ENCODE results near the gene STXBP5L.

The STXBP5L gene

GRCh38 chr3:120875507-120875906, 32.5 kb upstream of the STXBP5L start:
- H3K79me2 ChIP-seq (ENCODE audit: insufficient read depth, low read length) = no peaks in the 10 kb centered on the region
- no peaks in the 10 kb centered on the region for H3K9me2 ChIP-seq (replicated peaks; ENCODE audit: low read depth, low read length)
- no peak overlapping the region for H3K9ac ChIP-seq (ENCODE audit: low read depth, low read length, poor library complexity, severe bottlenecking)
- H2AFZ ChIP-seq (ENCODE audit: low read length) = no peak overlapping the region
- no peaks in the 10 kb centered on the region for H3K9me3 ChIP-seq (ENCODE audit: insufficient read depth, low read depth, low read length)
- no peaks in the 10 kb centered on the region for H4K20me1 ChIP-seq (ENCODE audit: insufficient read depth, low read length, poor library complexity, severe bottlenecking)
- H3K4me2 ChIP-seq (ENCODE audit: low read depth, low read length, poor library complexity, severe bottlenecking) = no peak overlapping the region
- H3K27me3 ChIP-seq (ENCODE audit: insufficient read depth, low read length, poor library complexity, severe bottlenecking) = no peaks in the 10 kb centered on the region
- no peaks in the 10 kb centered on the region for H3K4me1 ChIP-seq (ENCODE audit: insufficient read depth, low read length, poor library complexity, severe bottlenecking)
- no peak overlapping the region for H3K4me3 ChIP-seq (ENCODE audit: low read length, poor library complexity, severe bottlenecking)
- H3K36me3 ChIP-seq (ENCODE audit: insufficient read depth, low read length) = no peaks in the 10 kb centered on the region
- TF ChIP-seq CTCF (conservative IDR thresholded peaks at IDR 0.05; ENCODE audit: low read length) (no peak), EZH2phosphoT487 (IDR thresholded peaks at IDR 0.05; ENCODE audit: borderline replicate concordance) (no peak)
- no peaks in the 10 kb centered on the region for H3F3A ChIP-seq (ENCODE audit: low read depth)

- H3K9me3 ChIP-seq (ENCODE audit: insufficient read depth, low read depth, low read length) = no peaks in the 10 kb centered on the region
- no peaks in the 10 kb centered on the region for H3K27me3 ChIP-seq (ENCODE audit: insufficient read depth, low read length, poor library complexity, severe bottlenecking)
- no peak overlapping the region for H3K9ac ChIP-seq (ENCODE audit: low read depth, low read length, poor library complexity, severe bottlenecking)
- no peak overlapping the region for H2AFZ ChIP-seq (ENCODE audit: low read length)
- TF ChIP-seq CTCF (conservative IDR thresholded peaks at IDR 0.05; ENCODE audit: low read length) (no peak), EZH2phosphoT487 (IDR thresholded peaks at IDR 0.05; ENCODE audit: borderline replicate concordance) (no peak)
- no peak overlapping the region for H3K4me2 ChIP-seq (ENCODE audit: low read depth, low read length, poor library complexity, severe bottlenecking)
- no peaks in the 10 kb centered on the region for H3F3A ChIP-seq (ENCODE audit: low read depth)
- no peak overlapping the region for H3K4me3 ChIP-seq (ENCODE audit: low read length, poor library complexity, severe bottlenecking)
- H3K9me2 ChIP-seq (replicated peaks; ENCODE audit: low read depth, low read length) = no peaks in the 10 kb centered on the region
- H3K36me3 ChIP-seq (ENCODE audit: insufficient read depth, low read length) = no peaks in the 10 kb centered on the region
- H3K79me2 ChIP-seq (ENCODE audit: insufficient read depth, low read length) = no peaks in the 10 kb centered on the region
- no peaks in the 10 kb centered on the region for H4K20me1 ChIP-seq (ENCODE audit: insufficient read depth, low read length, poor library complexity, severe bottlenecking)
- no peaks in the 10 kb centered on the region for H3K4me1 ChIP-seq (ENCODE audit: insufficient read depth, low read length, poor library complexity, severe bottlenecking)
Observed at GRCh38 chr3:120875989-120876388, 32.0 kb upstream of the STXBP5L start.

GRCh38 chr3:120879411-120879810, 28.6 kb upstream of the STXBP5L start:
- Histone ChIP-seq H3K4me3 (ENCODE audit: low read length, poor library complexity, severe bottlenecking) (no peak overlapping the region), H3K79me2 (ENCODE audit: insufficient read depth, low read length) (no peaks in the 10 kb centered on the region), H3K36me3 (ENCODE audit: insufficient read depth, low read length) (no peaks in the 10 kb centered on the region), H3K9ac (ENCODE audit: low read depth, low read length, poor library complexity, severe bottlenecking) (no peak overlapping the region), H3K4me1 (ENCODE audit: insufficient read depth, low read length, poor library complexity, severe bottlenecking) (no peaks in the 10 kb centered on the region), H4K20me1 (ENCODE audit: insufficient read depth, low read length, poor library complexity, severe bottlenecking) (no peaks in the 10 kb centered on the region), H3K27me3 (ENCODE audit: insufficient read depth, low read length, poor library complexity, severe bottlenecking) (no peaks in the 10 kb centered on the region), H3F3A (ENCODE audit: low read depth) (no peaks in the 10 kb centered on the region), H3K4me2 (ENCODE audit: low read depth, low read length, poor library complexity, severe bottlenecking) (no peak overlapping the region), H2AFZ (ENCODE audit: low read length) (no peak overlapping the region), H3K9me2 (replicated peaks; ENCODE audit: low read depth, low read length) (no peaks in the 10 kb centered on the region), H3K9me3 (ENCODE audit: insufficient read depth, low read depth, low read length) (no peaks in the 10 kb centered on the region)
- TF ChIP-seq CTCF (conservative IDR thresholded peaks at IDR 0.05; ENCODE audit: low read length) = no peak
- no peak for TF ChIP-seq EZH2phosphoT487 (IDR thresholded peaks at IDR 0.05; ENCODE audit: borderline replicate concordance)
